ENCODE measurements around the gene MYO5A. TPM values are rescaled to one million over a fixed set of nuclear protein-coding genes. Genes with fewer than 3 reads are reported as not detected.

Gene MYO5A
- total and polyA plus RNA-seq, 2 donors, result 9.1 to 29.5 TPM

GRCh38 chr15:52394118-52394517, 134.6 kb downstream of the MYO5A start:
- Histone ChIP-seq H3K4me3 (ENCODE audit: low read depth, low read length) (no peak overlapping the region), H3K27ac (ENCODE audit: low read depth) (no peak overlapping the region), H3K4me1 (ENCODE audit: insufficient read depth) (no peaks in the 10 kb centered on the region), H3K36me3 (ENCODE audit: insufficient read depth) (peaks cover 1% of the 10 kb centered on the region)
- WGBS, result 65% methylated on average over 3 of the region's 3 CpGs
- no peak for DNase-seq (ENCODE audit: extremely low spot score)

- H3K4me1 ChIP-seq (ENCODE audit: insufficient read depth), result no peaks in the 10 kb centered on the region
- peaks cover 1% of the 10 kb centered on the region for H3K36me3 ChIP-seq (ENCODE audit: insufficient read depth)
- no peak for DNase-seq (ENCODE audit: extremely low spot score)
- no peak overlapping the region for H3K4me3 ChIP-seq (ENCODE audit: low read depth, low read length)
- no peak overlapping the region for H3K27ac ChIP-seq (ENCODE audit: low read depth)
- WGBS, result 69% methylated on average over 6 of the region's 6 CpGs
Measured at GRCh38 chr15:52392008-52392687, 136.5 kb downstream of the MYO5A start.

- no peaks in the 10 kb centered on the region for H3K4me1 ChIP-seq (ENCODE audit: insufficient read depth)
- H3K27ac ChIP-seq (ENCODE audit: low read depth), result no peak overlapping the region
- no peak overlapping the region for H3K4me3 ChIP-seq (ENCODE audit: low read depth, low read length)
- 98% methylated on average over 4 of the region's 4 CpGs for WGBS
- H3K36me3 ChIP-seq (ENCODE audit: insufficient read depth), result peaks cover 1% of the 10 kb centered on the region
- DNase-seq (ENCODE audit: extremely low spot score), result no peak
Measured at GRCh38 chr15:52391069-52391468, 137.6 kb downstream of the MYO5A start.

- no peak for DNase-seq (ENCODE audit: extremely low spot score)
- H3K4me1 ChIP-seq (ENCODE audit: insufficient read depth), result no peaks in the 10 kb centered on the region
- H3K36me3 ChIP-seq (ENCODE audit: insufficient read depth), result no peaks in the 10 kb centered on the region
- H3K4me3 ChIP-seq (ENCODE audit: low read depth, low read length), result no peak overlapping the region
- no peak overlapping the region for H3K27ac ChIP-seq (ENCODE audit: low read depth)
Measured at GRCh38 chr15:52385670-52386069, 143.0 kb downstream of the MYO5A start.

- WGBS, result 95% methylated on average over 2 of the region's 2 CpGs
- no peak for DNase-seq (ENCODE audit: extremely low spot score)
- Histone ChIP-seq H3K36me3 (ENCODE audit: insufficient read depth) (no peaks in the 10 kb centered on the region), H3K4me1 (ENCODE audit: insufficient read depth) (no peaks in the 10 kb centered on the region), H3K27ac (ENCODE audit: low read depth) (no peak overlapping the region), H3K4me3 (ENCODE audit: low read depth, low read length) (no peak overlapping the region)
Measured at GRCh38 chr15:52383100-52383588, 145.5 kb downstream of the MYO5A start.

GRCh38 chr15:52382647-52383046, 146.0 kb downstream of the MYO5A start:
- H3K4me3 ChIP-seq (ENCODE audit: low read depth, low read length), result no peak overlapping the region
- DNase-seq (ENCODE audit: extremely low spot score), result no peak
- H3K27ac ChIP-seq (ENCODE audit: low read depth), result no peak overlapping the region
- H3K36me3 ChIP-seq (ENCODE audit: insufficient read depth), result no peaks in the 10 kb centered on the region
- H3K4me1 ChIP-seq (ENCODE audit: insufficient read depth), result no peaks in the 10 kb centered on the region
- WGBS, result 100% methylated on average over 1 of the region's 1 CpG

- DNase-seq (ENCODE audit: extremely low spot score), result no peak
- Histone ChIP-seq H3K27ac (ENCODE audit: low read depth) (no peak overlapping the region), H3K4me1 (ENCODE audit: insufficient read depth) (no peaks in the 10 kb centered on the region), H3K36me3 (ENCODE audit: insufficient read depth) (peaks cover 2% of the 10 kb centered on the region), H3K4me3 (ENCODE audit: low read depth, low read length) (no peak overlapping the region)
- 72% methylated on average over 14 of the region's 14 CpGs for whole genome bisulfite sequencing
Measured at GRCh38 chr15:52379395-52380106, 149.1 kb downstream of the MYO5A start.

- WGBS, result 95% methylated on average over 6 of the region's 6 CpGs
- H3K4me3 ChIP-seq (ENCODE audit: low read depth, low read length), result no peak overlapping the region
- H3K27ac ChIP-seq (ENCODE audit: low read depth), result no peak overlapping the region
- DNase-seq (ENCODE audit: extremely low spot score), result no peak
- H3K36me3 ChIP-seq (ENCODE audit: insufficient read depth), result peaks cover 2% of the 10 kb centered on the region
- H3K4me1 ChIP-seq (ENCODE audit: insufficient read depth), result no peaks in the 10 kb centered on the region
Measured at GRCh38 chr15:52378746-52379394, 149.8 kb downstream of the MYO5A start.

GRCh38 chr15:52370010-52370409, 158.7 kb downstream of the MYO5A start:
- 87% methylated on average over 9 of the region's 9 CpGs for WGBS
- no peak for DNase-seq (ENCODE audit: extremely low spot score)

GRCh38 chr15:52369455-52369854, 159.2 kb downstream of the MYO5A start:
- no peak overlapping the region for H3K4me3 ChIP-seq (ENCODE audit: low read depth, low read length)
- H3K27ac ChIP-seq (ENCODE audit: low read depth), result no peak overlapping the region
- DNase-seq (ENCODE audit: extremely low spot score), result no peak
- no peaks in the 10 kb centered on the region for H3K4me1 ChIP-seq (ENCODE audit: insufficient read depth)
- 96% methylated on average over 3 of the region's 3 CpGs for whole genome bisulfite sequencing
- H3K36me3 ChIP-seq (ENCODE audit: insufficient read depth), result no peaks in the 10 kb centered on the region

More at GRCh38 chr15:52370010-52370409, 158.7 kb downstream of the MYO5A start:
- H3K36me3 ChIP-seq (ENCODE audit: insufficient read depth), result no peaks in the 10 kb centered on the region
- H3K27ac ChIP-seq (ENCODE audit: low read depth), result no peak overlapping the region
- H3K4me3 ChIP-seq (ENCODE audit: low read depth, low read length), result no peak overlapping the region
- H3K4me1 ChIP-seq (ENCODE audit: insufficient read depth), result no peaks in the 10 kb centered on the region

- no peaks in the 10 kb centered on the region for H3K36me3 ChIP-seq (ENCODE audit: insufficient read depth)
- no peaks in the 10 kb centered on the region for H3K4me1 ChIP-seq (ENCODE audit: insufficient read depth)
- H3K27ac ChIP-seq (ENCODE audit: low read depth), result no peak overlapping the region
- no peak overlapping the region for H3K4me3 ChIP-seq (ENCODE audit: low read depth, low read length)
- no peak for DNase-seq (ENCODE audit: extremely low spot score)
- 65% methylated on average over 3 of the region's 3 CpGs for WGBS
Measured at GRCh38 chr15:52369030-52369429, 159.7 kb downstream of the MYO5A start.

- H3K27ac ChIP-seq (ENCODE audit: low read depth), result no peak overlapping the region
- H3K36me3 ChIP-seq (ENCODE audit: insufficient read depth), result no peaks in the 10 kb centered on the region
- H3K4me1 ChIP-seq (ENCODE audit: insufficient read depth), result no peaks in the 10 kb centered on the region
- no peak overlapping the region for H3K4me3 ChIP-seq (ENCODE audit: low read depth, low read length)
- DNase-seq (ENCODE audit: extremely low spot score), result no peak
- WGBS, result 68% methylated on average over 3 of the region's 3 CpGs
Measured at GRCh38 chr15:52368402-52368801, 160.3 kb downstream of the MYO5A start.

GRCh38 chr15:52362497-52362896, 166.2 kb downstream of the MYO5A start:
- no peaks in the 10 kb centered on the region for H3K4me1 ChIP-seq (ENCODE audit: insufficient read depth)
- H3K27ac ChIP-seq (ENCODE audit: low read depth), result no peak overlapping the region
- H3K4me3 ChIP-seq (ENCODE audit: low read depth, low read length), result no peak overlapping the region
- DNase-seq (ENCODE audit: extremely low spot score), result no peak
- 75% methylated on average over 3 of the region's 3 CpGs for WGBS
- peaks cover 3% of the 10 kb centered on the region for H3K36me3 ChIP-seq (ENCODE audit: insufficient read depth)

GRCh38 chr15:52361975-52362494, 166.6 kb downstream of the MYO5A start:
- no peak for DNase-seq (ENCODE audit: extremely low spot score)
- Histone ChIP-seq H3K4me1 (ENCODE audit: insufficient read depth) (no peaks in the 10 kb centered on the region), H3K4me3 (ENCODE audit: low read depth, low read length) (no peak overlapping the region), H3K36me3 (ENCODE audit: insufficient read depth) (peaks cover 3% of the 10 kb centered on the region), H3K27ac (ENCODE audit: low read depth) (no peak overlapping the region)
- 95% methylated on average over 4 of the region's 4 CpGs for WGBS

Data from urinary bladder (tissue), 4 donors.